PC-3 (cell line): ENCODE results near the gene BIRC5.

Source experiments
- EZH2 ChIP-seq: fragments of 300-600 bp; sonication (generic); IDR thresholded peaks from one replicate; pipeline ENCODE4 v1.6.1; 2017; ENCODE audit warnings: antibody characterized with exemption, mild to moderate bottlenecking, low read length; ENCODE audit not compliant: unreplicated experiment
- TF ChIP-seq, protein P1 (sequence below): fragments of 300-600 bp; sonication (generic); conservative IDR thresholded peaks from 2 replicates; pipeline ENCODE4 v1.5.1; 2017; ENCODE audit warnings: antibody characterized with exemption, low read depth, mild to moderate bottlenecking, low read length

DNA sequence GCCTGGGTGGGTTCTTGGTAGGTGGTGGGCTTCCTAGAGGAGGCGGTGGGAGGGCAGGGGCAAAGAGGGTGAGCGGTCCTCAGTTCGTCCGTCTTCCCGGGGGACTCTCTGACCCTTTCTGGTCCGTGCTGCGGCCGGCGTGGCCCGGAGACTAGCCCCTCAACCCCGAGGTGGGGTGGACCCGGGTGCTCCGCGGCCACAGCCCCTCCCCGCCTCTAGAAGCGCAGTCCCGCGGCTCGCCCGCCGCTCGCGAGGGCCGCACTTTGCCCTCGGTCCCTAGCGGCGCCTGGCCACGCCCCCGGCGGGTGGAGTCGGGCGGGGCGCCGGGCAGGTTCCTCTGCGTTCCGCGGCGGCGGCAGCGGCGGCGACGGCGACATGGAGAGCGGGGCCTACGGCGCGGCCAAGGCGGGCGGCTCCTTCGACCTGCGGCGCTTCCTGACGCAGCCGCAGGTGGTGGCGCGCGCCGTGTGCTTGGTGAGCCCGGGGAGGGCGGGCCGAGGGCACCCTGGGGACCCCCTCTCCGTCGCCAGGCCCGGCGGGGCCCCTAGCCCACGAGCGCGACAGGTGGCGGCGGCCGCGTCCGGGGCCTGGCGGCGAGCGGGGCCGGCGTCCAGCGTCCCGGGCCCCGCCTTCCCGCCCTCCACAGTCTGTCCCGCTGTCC, 45.7 kb upstream of the BIRC5 start, which contains the start of gene SYNGR2:
- no peak for TF ChIP-seq EZH2
- TF ChIP-seq, protein P1, sequence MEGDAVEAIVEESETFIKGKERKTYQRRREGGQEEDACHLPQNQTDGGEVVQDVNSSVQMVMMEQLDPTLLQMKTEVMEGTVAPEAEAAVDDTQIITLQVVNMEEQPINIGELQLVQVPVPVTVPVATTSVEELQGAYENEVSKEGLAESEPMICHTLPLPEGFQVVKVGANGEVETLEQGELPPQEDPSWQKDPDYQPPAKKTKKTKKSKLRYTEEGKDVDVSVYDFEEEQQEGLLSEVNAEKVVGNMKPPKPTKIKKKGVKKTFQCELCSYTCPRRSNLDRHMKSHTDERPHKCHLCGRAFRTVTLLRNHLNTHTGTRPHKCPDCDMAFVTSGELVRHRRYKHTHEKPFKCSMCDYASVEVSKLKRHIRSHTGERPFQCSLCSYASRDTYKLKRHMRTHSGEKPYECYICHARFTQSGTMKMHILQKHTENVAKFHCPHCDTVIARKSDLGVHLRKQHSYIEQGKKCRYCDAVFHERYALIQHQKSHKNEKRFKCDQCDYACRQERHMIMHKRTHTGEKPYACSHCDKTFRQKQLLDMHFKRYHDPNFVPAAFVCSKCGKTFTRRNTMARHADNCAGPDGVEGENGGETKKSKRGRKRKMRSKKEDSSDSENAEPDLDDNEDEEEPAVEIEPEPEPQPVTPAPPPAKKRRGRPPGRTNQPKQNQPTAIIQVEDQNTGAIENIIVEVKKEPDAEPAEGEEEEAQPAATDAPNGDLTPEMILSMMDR = no peak
